KBM-7 (cell line): ENCODE measurements around the gene DTNA.
"Not testable (repeated sequence)": the region's sequence is repeated elsewhere in the genome, so short reads cannot be mapped to it uniquely, and the experiment has no call there.

Source experiments
- DNase-seq: peaks from one replicate; pipeline ENCODE4 v3.0.0-alpha.2; 2015
- in situ Hi-C: fragments of 300-500 bp; cut with MboI; formaldehyde crosslinking; loops from 2 replicates; pipeline ENCODE4 v1.14.3; 2020; ENCODE audit warnings: low sequenced_read_pairs, low pct_unique_long_range_greater_than_20kb, mixed read lengths

Gene DTNA

GRCh38 chr18:34718610-34719009 is 8.5 kb downstream of the DTNA start:
- in situ Hi-C loops: no loop called here
- DNase-seq: no peak

GRCh38 chr18:34720220-34720619 is 10.1 kb downstream of the DTNA start:
- no peak for DNase-seq
- in situ Hi-C loops: no loop called here

GRCh38 chr18:34723143-34723542 is 13.0 kb downstream of the DTNA start:
- in situ Hi-C loops: no loop called here
- DNase-seq: no peak

- in situ Hi-C loops, DNase-seq: not testable (repeated sequence)
Observed at GRCh38 chr18:34725737-34726136, 15.6 kb downstream of the DTNA start.

- DNase-seq: no peak
- in situ Hi-C loops: no loop called here
Observed at GRCh38 chr18:34726286-34727004, 16.3 kb downstream of the DTNA start.

- in situ Hi-C loops: no loop called here
- peak; percentile 25 for DNase-seq
Observed at GRCh38 chr18:34729264-34729663, 19.2 kb downstream of the DTNA start.

GRCh38 chr18:34729740-34730355 is 19.8 kb downstream of the DTNA start:
- DNase-seq: no peak
- in situ Hi-C loops: no loop called here

GRCh38 chr18:34730774-34731173 is 20.7 kb downstream of the DTNA start:
- DNase-seq: no peak
- in situ Hi-C loops: no loop called here

GRCh38 chr18:34734056-34734455 is 24.0 kb downstream of the DTNA start:
- in situ Hi-C loops: no loop called here
- no peak for DNase-seq

GRCh38 chr18:34734526-34734925 is 24.4 kb downstream of the DTNA start:
- DNase-seq, in situ Hi-C loops: not testable (repeated sequence)

- in situ Hi-C loops: no loop called here
- no peak for DNase-seq
Observed at GRCh38 chr18:34738175-34738894, 28.2 kb downstream of the DTNA start.

GRCh38 chr18:34740101-34740500 is 30.0 kb downstream of the DTNA start:
- no peak for DNase-seq
- in situ Hi-C loops: no loop called here

- in situ Hi-C loops: no loop called here
- no peak for DNase-seq
Observed at GRCh38 chr18:34740724-34741123, 30.6 kb downstream of the DTNA start.

- DNase-seq: no peak
- in situ Hi-C loops: no loop called here
Observed at GRCh38 chr18:34741401-34741800, 31.3 kb downstream of the DTNA start.

- in situ Hi-C loops: no loop called here
- DNase-seq: no peak
Observed at GRCh38 chr18:34742891-34743341, 32.8 kb downstream of the DTNA start.

- no peak for DNase-seq
- in situ Hi-C loops: no loop called here
Observed at GRCh38 chr18:34744569-34744968, 34.5 kb downstream of the DTNA start.

- no peak for DNase-seq
- in situ Hi-C loops: no loop called here
Observed at GRCh38 chr18:34746614-34747013, 36.5 kb downstream of the DTNA start.

- DNase-seq: no peak
- in situ Hi-C loops: no loop called here
Observed at GRCh38 chr18:34749721-34750120, 39.6 kb downstream of the DTNA start.

- in situ Hi-C loops: no loop called here
- DNase-seq: no peak
Observed at GRCh38 chr18:34752056-34752455, 42.0 kb downstream of the DTNA start.

GRCh38 chr18:34754300-34754699 is 44.2 kb downstream of the DTNA start:
- no peak for DNase-seq
- in situ Hi-C loops: no loop called here
